ENCODE data around the gene E4F1.

The E4F1 gene

DNA sequence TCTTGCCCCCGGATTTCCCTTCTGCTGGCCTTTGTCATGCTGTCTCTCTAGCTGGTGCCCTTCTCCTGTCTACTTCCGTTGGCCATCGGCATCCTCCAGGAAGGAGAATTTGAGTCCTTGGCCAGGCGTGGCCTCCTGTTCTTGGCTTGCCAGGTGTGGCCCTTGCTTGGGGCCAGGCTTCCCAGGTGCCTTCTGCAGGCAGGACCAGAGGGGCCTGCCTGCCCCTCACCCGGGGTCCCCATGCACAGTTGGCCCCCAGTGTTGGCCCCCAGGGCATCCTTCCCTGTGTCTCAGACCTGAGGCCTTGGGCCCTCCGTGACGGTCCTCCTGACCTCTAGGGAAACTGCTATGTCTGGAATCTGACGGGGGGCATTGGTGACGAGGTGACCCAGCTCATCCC lies 15.5 kb upstream of the E4F1 start:
- no peak for ATAC-seq
- TF ChIP-seq ZNF8 (CRISPR knock-in tag; IDR thresholded peaks at IDR 0.05), result no peak
- TF ChIP-seq ZNF70 (CRISPR knock-in tag; IDR thresholded peaks at IDR 0.05), result no peak
- no peak for TF ChIP-seq ISL1 (CRISPR knock-in tag; IDR thresholded peaks at IDR 0.05)
- no peak for TF ChIP-seq TOX (CRISPR knock-in tag; IDR thresholded peaks at IDR 0.05; ENCODE audit: borderline replicate concordance)
- TF ChIP-seq CSDC2 (CRISPR knock-in tag; IDR thresholded peaks at IDR 0.05), result no peak
- no peak for TF ChIP-seq ZNF565 (CRISPR knock-in tag; conservative IDR thresholded peaks at IDR 0.05; ENCODE audit: low read depth)
- TF ChIP-seq SNAI2 (CRISPR knock-in tag; IDR thresholded peaks at IDR 0.05), result no peak
- TF ChIP-seq ZC3H10 (CRISPR knock-in tag; IDR thresholded peaks at IDR 0.05), result no peak
- no peak for TF ChIP-seq ARNTL (CRISPR knock-in tag; IDR thresholded peaks at IDR 0.05; ENCODE audit: borderline replicate concordance, low read depth)
- no peak for TF ChIP-seq ZFP30 (CRISPR knock-in tag; IDR thresholded peaks at IDR 0.05)
- no peak for TF ChIP-seq RARB (CRISPR knock-in tag; IDR thresholded peaks at IDR 0.05)
- TF ChIP-seq GLIS3 (CRISPR knock-in tag; IDR thresholded peaks at IDR 0.05), result no peak
- no peak for TF ChIP-seq BACH2 (CRISPR knock-in tag; IDR thresholded peaks at IDR 0.05; ENCODE audit: borderline replicate concordance)
- TF ChIP-seq POU6F1 (CRISPR knock-in tag; IDR thresholded peaks at IDR 0.05; ENCODE audit: borderline replicate concordance, low read depth), result no peak
- no peak for TF ChIP-seq PPARA (CRISPR knock-in tag; IDR thresholded peaks at IDR 0.05; ENCODE audit: borderline replicate concordance)
- no peak for TF ChIP-seq OSR1 (CRISPR knock-in tag; IDR thresholded peaks at IDR 0.05)
- TF ChIP-seq ZFP3 (CRISPR knock-in tag; IDR thresholded peaks at IDR 0.05), result no peak

- TF ChIP-seq ZC3H10 (CRISPR knock-in tag; IDR thresholded peaks at IDR 0.05), result no peak
- TF ChIP-seq TCF4 (CRISPR knock-in tag; IDR thresholded peaks at IDR 0.05; ENCODE audit: borderline replicate concordance), result no peak
- no peak for TF ChIP-seq PPARA (CRISPR knock-in tag; IDR thresholded peaks at IDR 0.05; ENCODE audit: borderline replicate concordance)
- ATAC-seq, result no peak
Measured at GRCh38 chr16:2208308-2208707, 15.1 kb upstream of the E4F1 start.

- no peak for TF ChIP-seq ARNTL (CRISPR knock-in tag; IDR thresholded peaks at IDR 0.05; ENCODE audit: borderline replicate concordance, low read depth)
- no peak for TF ChIP-seq TSHZ2 (CRISPR knock-in tag; IDR thresholded peaks at IDR 0.05)
- TF ChIP-seq ZNF565 (CRISPR knock-in tag; conservative IDR thresholded peaks at IDR 0.05; ENCODE audit: low read depth), result no peak
- TF ChIP-seq TOX (CRISPR knock-in tag; IDR thresholded peaks at IDR 0.05; ENCODE audit: borderline replicate concordance), result no peak
- no peak for TF ChIP-seq PPARA (CRISPR knock-in tag; IDR thresholded peaks at IDR 0.05; ENCODE audit: borderline replicate concordance)
- TF ChIP-seq BACH2 (CRISPR knock-in tag; IDR thresholded peaks at IDR 0.05; ENCODE audit: borderline replicate concordance), result no peak
- no peak for ATAC-seq
Measured at GRCh38 chr16:2208772-2209171, 14.6 kb upstream of the E4F1 start.

DNA sequence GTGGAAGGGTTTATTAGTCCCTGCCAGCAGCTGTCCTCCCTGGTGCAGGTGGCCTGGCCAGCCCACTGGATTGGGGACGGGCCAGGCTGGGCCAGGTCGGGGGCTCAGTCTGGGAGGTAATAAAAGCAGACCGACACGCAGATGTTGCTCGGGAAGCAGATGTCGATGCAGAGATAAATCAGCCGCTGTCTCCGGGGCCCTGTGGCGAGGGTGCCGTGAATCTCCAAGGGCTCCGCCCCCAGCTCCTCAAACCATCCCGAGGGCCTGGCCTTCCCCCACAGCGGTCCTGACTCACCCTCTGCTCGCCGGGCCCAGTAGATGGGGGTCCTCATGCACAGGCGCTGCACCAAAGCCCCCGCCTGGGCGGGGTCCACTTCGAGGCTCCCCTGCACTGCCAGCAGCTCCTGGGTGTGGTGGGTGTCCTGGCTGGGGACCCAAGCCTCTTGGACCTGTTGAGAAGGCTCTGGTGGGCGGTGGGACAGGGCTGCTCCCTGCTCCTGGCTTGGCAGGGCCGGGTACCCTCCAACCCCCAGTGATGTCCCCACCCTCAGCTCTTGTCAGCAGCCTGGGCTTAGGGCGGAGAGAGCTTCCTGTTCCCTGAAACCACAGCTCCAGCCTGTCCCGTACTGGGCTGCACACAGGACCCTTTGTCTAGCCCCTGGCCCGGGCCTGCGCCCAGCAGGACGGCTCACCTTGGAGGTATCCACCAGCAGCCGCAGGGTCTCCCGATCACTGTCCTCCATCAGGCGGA lies 14.0 kb upstream of the E4F1 start:
- TF ChIP-seq, protein P1, sequence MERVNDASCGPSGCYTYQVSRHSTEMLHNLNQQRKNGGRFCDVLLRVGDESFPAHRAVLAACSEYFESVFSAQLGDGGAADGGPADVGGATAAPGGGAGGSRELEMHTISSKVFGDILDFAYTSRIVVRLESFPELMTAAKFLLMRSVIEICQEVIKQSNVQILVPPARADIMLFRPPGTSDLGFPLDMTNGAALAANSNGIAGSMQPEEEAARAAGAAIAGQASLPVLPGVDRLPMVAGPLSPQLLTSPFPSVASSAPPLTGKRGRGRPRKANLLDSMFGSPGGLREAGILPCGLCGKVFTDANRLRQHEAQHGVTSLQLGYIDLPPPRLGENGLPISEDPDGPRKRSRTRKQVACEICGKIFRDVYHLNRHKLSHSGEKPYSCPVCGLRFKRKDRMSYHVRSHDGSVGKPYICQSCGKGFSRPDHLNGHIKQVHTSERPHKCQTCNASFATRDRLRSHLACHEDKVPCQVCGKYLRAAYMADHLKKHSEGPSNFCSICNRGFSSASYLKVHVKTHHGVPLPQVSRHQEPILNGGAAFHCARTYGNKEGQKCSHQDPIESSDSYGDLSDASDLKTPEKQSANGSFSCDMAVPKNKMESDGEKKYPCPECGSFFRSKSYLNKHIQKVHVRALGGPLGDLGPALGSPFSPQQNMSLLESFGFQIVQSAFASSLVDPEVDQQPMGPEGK (CRISPR knock-in tag; IDR thresholded peaks at IDR 0.05; ENCODE audit: borderline replicate concordance), result no peak
- TF ChIP-seq ZFP3 (CRISPR knock-in tag; IDR thresholded peaks at IDR 0.05) (no peak), ZC3H10 (CRISPR knock-in tag; IDR thresholded peaks at IDR 0.05) (no peak), ARNTL (CRISPR knock-in tag; IDR thresholded peaks at IDR 0.05; ENCODE audit: borderline replicate concordance, low read depth) (no peak), OSR1 (CRISPR knock-in tag; IDR thresholded peaks at IDR 0.05) (no peak), ESRRG (CRISPR knock-in tag; IDR thresholded peaks at IDR 0.05) (no peak), TSHZ2 (CRISPR knock-in tag; IDR thresholded peaks at IDR 0.05) (no peak), TCF4 (CRISPR knock-in tag; IDR thresholded peaks at IDR 0.05; ENCODE audit: borderline replicate concordance) (no peak), TOX (CRISPR knock-in tag; IDR thresholded peaks at IDR 0.05; ENCODE audit: borderline replicate concordance) (no peak), PPARA (CRISPR knock-in tag; IDR thresholded peaks at IDR 0.05; ENCODE audit: borderline replicate concordance) (no peak), GLIS3 (CRISPR knock-in tag; IDR thresholded peaks at IDR 0.05) (no peak), ZFP30 (CRISPR knock-in tag; IDR thresholded peaks at IDR 0.05) (no peak), ISL1 (CRISPR knock-in tag; IDR thresholded peaks at IDR 0.05) (no peak), CSDC2 (CRISPR knock-in tag; IDR thresholded peaks at IDR 0.05) (no peak)
- TF ChIP-seq, protein P2, sequence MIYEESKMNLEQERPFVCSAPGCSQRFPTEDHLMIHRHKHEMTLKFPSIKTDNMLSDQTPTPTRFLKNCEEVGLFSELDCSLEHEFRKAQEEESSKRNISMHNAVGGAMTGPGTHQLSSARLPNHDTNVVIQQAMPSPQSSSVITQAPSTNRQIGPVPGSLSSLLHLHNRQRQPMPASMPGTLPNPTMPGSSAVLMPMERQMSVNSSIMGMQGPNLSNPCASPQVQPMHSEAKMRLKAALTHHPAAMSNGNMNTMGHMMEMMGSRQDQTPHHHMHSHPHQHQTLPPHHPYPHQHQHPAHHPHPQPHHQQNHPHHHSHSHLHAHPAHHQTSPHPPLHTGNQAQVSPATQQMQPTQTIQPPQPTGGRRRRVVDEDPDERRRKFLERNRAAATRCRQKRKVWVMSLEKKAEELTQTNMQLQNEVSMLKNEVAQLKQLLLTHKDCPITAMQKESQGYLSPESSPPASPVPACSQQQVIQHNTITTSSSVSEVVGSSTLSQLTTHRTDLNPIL (CRISPR knock-in tag; IDR thresholded peaks at IDR 0.05; ENCODE audit: low read depth), result no peak
- no peak for ATAC-seq
